ENCODE results near the gene NDFIP2.

NDFIP2 gene

DNA sequence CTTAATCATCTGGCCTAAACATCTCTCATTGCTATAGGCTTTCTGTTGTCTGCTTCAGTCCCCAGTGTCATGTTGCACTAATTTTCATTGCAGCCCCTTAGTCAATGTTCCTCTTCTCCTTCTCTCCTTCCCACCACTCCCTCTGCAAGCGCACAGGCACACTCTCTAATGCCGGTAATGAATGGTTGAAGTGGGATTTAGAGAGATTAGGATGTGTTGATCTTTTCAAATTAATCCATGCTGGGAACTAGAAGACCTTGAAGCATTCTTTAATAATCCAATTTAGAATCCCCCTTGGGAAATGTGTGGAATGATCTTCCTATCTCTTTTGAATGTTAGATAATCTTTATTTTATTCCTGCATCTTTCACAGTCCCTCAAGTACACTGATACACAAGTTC, 33.2 kb upstream of the NDFIP2 start:
- no peaks in the 10 kb centered on the region for H3K27me3 ChIP-seq (ENCODE audit: control insufficient read depth, insufficient read depth, low read length)
- H3K9me3 ChIP-seq (replicated peaks; ENCODE audit: low read length): no peaks in the 10 kb centered on the region
- peaks cover 14% of the 10 kb centered on the region for H3K4me1 ChIP-seq (ENCODE audit: control insufficient read depth, insufficient read depth, low read length)
- no peak overlapping the region for H3K9ac ChIP-seq (ENCODE audit: low read depth, low read length)
- H3K4me3 ChIP-seq (ENCODE audit: low read length): no peak overlapping the region
- H3K4me2 ChIP-seq (ENCODE audit: low read length): no peak overlapping the region
- no peaks in the 10 kb centered on the region for H3K36me3 ChIP-seq (ENCODE audit: insufficient read depth, low read length)

DNA sequence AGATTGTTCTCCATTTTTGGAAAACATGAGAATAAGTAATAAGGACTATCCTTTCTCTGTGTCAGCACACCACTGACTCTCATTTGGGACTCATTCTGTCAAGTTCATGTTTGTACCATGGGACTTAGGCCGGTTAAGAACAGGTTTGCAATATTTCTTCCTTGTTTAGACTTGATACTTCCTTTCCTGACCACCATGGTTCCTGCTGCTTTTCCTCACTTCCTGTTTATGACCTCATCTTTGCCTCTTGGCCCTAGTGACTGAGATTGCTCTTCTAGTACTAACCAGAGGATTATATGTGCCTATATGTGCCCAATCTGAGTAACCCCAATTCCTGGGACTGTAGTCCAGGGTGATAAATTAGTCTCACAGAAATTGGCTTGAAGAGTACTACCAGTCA, 32.5 kb upstream of the NDFIP2 start:
- Histone ChIP-seq H3K9ac (ENCODE audit: low read depth, low read length) (no peak overlapping the region), H3K27me3 (ENCODE audit: control insufficient read depth, insufficient read depth, low read length) (no peaks in the 10 kb centered on the region)

DNA sequence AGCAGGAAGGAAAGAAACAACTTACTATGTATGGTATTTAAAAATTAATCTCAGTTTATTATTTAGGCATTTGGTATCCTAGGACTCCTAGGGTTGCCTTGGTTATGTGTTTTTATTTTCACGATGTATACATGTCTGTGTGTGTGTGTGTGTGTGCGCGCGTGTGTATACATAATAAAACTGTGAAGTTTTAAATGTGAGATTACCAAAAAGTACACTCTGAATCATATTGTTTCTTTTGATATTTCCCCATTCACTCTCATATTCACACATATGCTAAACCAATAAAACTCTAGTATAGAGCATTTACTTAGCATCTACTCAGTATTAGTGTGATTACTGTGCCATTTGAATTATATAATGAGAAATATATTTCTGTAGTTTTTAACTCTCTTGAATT, 30.8 kb upstream of the NDFIP2 start:
- peaks cover 14% of the 10 kb centered on the region for H3K4me1 ChIP-seq (ENCODE audit: control insufficient read depth, insufficient read depth, low read length)
- no peak overlapping the region for H3K4me3 ChIP-seq (ENCODE audit: low read length)
- H3K27me3 ChIP-seq (ENCODE audit: control insufficient read depth, insufficient read depth, low read length): no peaks in the 10 kb centered on the region
- H3K4me2 ChIP-seq (ENCODE audit: low read length): no peak overlapping the region
- no peaks in the 10 kb centered on the region for H3K36me3 ChIP-seq (ENCODE audit: insufficient read depth, low read length)
- H3K9ac ChIP-seq (ENCODE audit: low read depth, low read length): no peak overlapping the region
- H3K9me3 ChIP-seq (replicated peaks; ENCODE audit: low read length): no peaks in the 10 kb centered on the region

More for the DNA sequence above, 32.5 kb upstream of the NDFIP2 start:
- Histone ChIP-seq H3K4me3 (ENCODE audit: low read length) (no peak overlapping the region), H3K4me2 (ENCODE audit: low read length) (no peak overlapping the region), H3K9me3 (replicated peaks; ENCODE audit: low read length) (no peaks in the 10 kb centered on the region), H3K36me3 (ENCODE audit: insufficient read depth, low read length) (no peaks in the 10 kb centered on the region), H3K4me1 (ENCODE audit: control insufficient read depth, insufficient read depth, low read length) (peaks cover 14% of the 10 kb centered on the region)

DNA sequence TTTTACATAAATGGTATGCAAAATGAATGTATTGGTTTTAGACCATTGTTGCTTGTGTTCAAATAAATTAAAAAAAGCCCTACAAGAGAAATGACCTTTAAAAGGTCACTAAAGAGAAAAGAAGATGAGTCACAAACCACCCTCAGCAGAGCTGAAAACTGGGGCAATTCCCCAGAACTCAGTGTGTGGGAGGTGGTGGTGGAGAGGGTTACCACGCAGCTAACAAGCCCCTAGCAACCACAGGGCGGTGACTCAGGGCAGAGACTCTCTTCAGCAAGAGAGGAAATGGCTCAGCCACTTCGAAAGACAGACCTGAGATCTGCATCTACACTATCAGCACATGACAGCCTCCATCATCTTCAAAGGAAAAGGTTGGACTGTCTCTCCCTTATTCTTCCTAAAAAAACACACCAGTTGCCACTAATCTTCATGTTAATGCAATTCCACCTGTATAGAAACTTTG, 29.4 kb upstream of the NDFIP2 start:
- H3K4me1 ChIP-seq (ENCODE audit: control insufficient read depth, insufficient read depth, low read length): peaks cover 14% of the 10 kb centered on the region
- no peak overlapping the region for H3K9ac ChIP-seq (ENCODE audit: low read depth, low read length)
- no peaks in the 10 kb centered on the region for H3K36me3 ChIP-seq (ENCODE audit: insufficient read depth, low read length)
- H3K4me2 ChIP-seq (ENCODE audit: low read length): peak overlapping the region; percentile 58
- H3K27me3 ChIP-seq (ENCODE audit: control insufficient read depth, insufficient read depth, low read length): no peaks in the 10 kb centered on the region
- peak overlapping the region; percentile 11 for H3K4me3 ChIP-seq (ENCODE audit: low read length)
- no peaks in the 10 kb centered on the region for H3K9me3 ChIP-seq (replicated peaks; ENCODE audit: low read length)

DNA sequence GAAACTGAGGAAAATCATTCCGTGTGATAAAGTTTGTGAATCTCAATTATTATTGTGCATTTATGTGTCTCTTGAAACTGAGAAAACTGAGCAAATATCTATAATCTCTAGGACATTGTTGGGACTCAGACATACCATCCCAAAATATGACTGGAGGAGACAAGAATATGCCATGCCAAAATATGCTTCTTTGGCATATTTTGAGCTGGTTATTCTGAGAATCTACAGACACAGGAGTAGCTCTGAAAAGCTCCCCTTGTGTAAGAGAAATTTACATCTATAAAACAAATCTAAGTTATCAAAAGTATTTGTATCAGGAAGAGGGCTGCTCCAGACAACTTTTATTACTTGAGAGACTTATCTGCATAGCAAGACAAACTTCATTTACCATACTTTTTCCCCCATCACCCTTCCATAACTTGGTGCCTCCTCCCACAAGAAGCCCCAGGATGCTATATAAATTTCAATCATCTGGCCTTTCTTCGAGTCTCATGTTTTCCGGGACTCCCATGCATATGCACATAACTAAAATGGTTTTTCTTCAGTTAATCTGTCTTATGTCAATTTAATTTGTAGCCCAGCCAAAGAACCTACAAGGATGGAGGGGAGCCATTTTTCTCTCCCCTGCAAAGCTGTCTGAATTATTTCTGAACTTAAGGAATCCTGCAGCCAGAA, 28.6 kb upstream of the NDFIP2 start:
- Histone ChIP-seq H3K4me3 (ENCODE audit: low read length) (no peak overlapping the region), H3K4me1 (ENCODE audit: control insufficient read depth, insufficient read depth, low read length) (peaks cover 14% of the 10 kb centered on the region), H3K36me3 (ENCODE audit: insufficient read depth, low read length) (no peaks in the 10 kb centered on the region), H3K4me2 (ENCODE audit: low read length) (no peak overlapping the region), H3K27me3 (ENCODE audit: control insufficient read depth, insufficient read depth, low read length) (no peaks in the 10 kb centered on the region), H3K9me3 (replicated peaks; ENCODE audit: low read length) (no peaks in the 10 kb centered on the region), H3K9ac (ENCODE audit: low read depth, low read length) (no peak overlapping the region)

DNA sequence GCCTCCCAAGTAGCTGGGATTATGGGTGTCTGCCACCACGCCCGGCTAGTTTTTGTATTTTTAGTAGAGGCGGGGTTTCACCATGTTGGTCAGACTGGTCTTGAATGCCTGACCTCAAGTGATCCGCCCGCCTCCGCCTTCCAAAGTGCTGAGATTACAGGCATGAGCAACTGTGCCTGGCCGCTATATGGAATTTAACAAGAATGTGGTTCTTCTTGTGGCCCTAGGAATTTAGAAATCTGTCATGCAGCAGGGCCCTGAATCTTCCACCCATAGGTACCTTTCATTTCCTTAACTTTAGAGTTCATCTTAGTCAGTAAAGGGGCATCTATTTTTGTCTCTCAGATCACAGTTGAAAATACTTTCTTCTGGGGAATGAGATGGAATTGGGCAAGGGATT, 25.6 kb upstream of the NDFIP2 start:
- Histone ChIP-seq H3K36me3 (ENCODE audit: insufficient read depth, low read length) (no peaks in the 10 kb centered on the region), H3K4me1 (ENCODE audit: control insufficient read depth, insufficient read depth, low read length) (peaks cover 24% of the 10 kb centered on the region), H3K4me3 (ENCODE audit: low read length) (no peak overlapping the region), H3K9me3 (replicated peaks; ENCODE audit: low read length) (no peaks in the 10 kb centered on the region), H3K9ac (ENCODE audit: low read depth, low read length) (no peak overlapping the region), H3K4me2 (ENCODE audit: low read length) (no peak overlapping the region), H3K27me3 (ENCODE audit: control insufficient read depth, insufficient read depth, low read length) (no peaks in the 10 kb centered on the region)

DNA sequence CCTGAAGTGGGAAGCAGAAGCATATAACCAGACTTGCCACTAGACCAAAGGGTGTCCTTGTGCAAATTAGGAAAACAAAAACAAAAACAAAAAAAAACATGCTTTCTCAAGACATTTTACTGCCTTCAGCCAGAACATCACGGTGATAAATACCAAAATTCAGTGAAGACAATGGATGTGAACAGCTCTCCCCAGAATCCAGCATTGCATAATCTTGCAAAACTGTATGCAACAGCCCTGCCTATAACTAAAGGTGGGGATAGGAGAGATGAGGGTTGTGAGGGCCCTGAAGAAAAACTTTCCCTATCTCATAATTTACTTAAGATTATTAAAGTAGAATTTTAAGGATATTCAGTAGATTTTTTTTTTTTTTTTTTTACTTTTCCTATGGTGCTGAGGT, 24.9 kb upstream of the NDFIP2 start:
- no peak overlapping the region for H3K4me2 ChIP-seq (ENCODE audit: low read length)
- no peaks in the 10 kb centered on the region for H3K27me3 ChIP-seq (ENCODE audit: control insufficient read depth, insufficient read depth, low read length)
- no peak overlapping the region for H3K4me3 ChIP-seq (ENCODE audit: low read length)
- no peaks in the 10 kb centered on the region for H3K36me3 ChIP-seq (ENCODE audit: insufficient read depth, low read length)
- H3K4me1 ChIP-seq (ENCODE audit: control insufficient read depth, insufficient read depth, low read length): peaks cover 23% of the 10 kb centered on the region
- H3K9ac ChIP-seq (ENCODE audit: low read depth, low read length): no peak overlapping the region
- H3K9me3 ChIP-seq (replicated peaks; ENCODE audit: low read length): no peaks in the 10 kb centered on the region

DNA sequence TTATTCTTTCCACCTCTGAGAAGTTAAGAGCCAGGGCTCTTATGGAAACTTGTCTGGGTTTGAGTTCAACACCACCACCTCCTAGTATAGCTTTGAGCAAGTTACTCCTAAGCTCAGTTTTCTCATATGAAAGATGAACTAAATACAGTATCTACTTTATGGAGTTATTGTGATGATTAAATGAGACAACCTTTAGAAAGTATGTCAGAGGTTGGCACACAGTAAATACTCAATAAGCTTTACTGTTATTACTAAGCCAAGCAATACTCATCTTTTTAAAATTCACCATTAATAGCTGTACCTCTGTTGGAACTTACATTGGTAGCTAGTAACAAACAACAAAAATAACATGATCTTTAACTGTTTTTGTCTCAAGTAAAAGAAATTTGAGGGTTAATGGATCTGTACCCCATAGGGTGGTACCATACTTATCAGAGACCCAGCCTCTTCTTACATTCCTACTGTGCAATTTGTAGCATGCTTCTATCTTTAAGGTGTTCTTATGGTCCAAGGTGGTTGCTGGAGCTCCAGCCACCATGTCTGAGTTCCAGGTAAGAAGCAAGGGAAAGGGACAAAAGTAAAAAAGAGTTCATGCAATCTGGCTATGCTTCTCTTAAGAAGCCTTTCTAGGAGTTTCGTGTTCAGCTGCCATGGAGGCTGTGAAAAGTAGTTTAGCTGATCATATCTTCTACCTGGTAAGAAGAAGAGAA, 24.1 kb upstream of the NDFIP2 start:
- Histone ChIP-seq H3K4me3 (ENCODE audit: low read length) (no peak overlapping the region), H3K4me1 (ENCODE audit: control insufficient read depth, insufficient read depth, low read length) (peaks cover 18% of the 10 kb centered on the region), H3K27me3 (ENCODE audit: control insufficient read depth, insufficient read depth, low read length) (no peaks in the 10 kb centered on the region), H3K9ac (ENCODE audit: low read depth, low read length) (no peak overlapping the region), H3K36me3 (ENCODE audit: insufficient read depth, low read length) (no peaks in the 10 kb centered on the region), H3K9me3 (replicated peaks; ENCODE audit: low read length) (no peaks in the 10 kb centered on the region), H3K4me2 (ENCODE audit: low read length) (no peak overlapping the region)

DNA sequence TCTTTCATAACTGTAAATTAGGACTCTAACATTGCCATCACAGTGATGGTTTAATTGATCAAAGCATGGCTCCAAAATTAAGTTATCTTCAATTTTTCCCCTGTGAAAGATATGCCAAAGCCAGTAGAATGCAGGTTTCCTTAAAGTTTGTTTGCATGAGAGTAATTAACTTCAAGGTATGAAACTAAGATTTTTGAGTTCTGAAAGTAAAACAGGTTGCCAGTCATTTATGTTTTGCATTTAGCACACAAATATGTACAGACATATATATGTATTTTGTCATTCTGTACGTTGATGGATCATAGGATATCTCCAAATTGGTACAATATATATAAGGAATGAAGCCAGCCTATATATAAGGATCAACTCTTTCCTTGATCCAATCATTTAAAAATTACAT, 23.6 kb upstream of the NDFIP2 start:
- H3K4me3 ChIP-seq (ENCODE audit: low read length): no peak overlapping the region
- H3K4me2 ChIP-seq (ENCODE audit: low read length): no peak overlapping the region

DNA sequence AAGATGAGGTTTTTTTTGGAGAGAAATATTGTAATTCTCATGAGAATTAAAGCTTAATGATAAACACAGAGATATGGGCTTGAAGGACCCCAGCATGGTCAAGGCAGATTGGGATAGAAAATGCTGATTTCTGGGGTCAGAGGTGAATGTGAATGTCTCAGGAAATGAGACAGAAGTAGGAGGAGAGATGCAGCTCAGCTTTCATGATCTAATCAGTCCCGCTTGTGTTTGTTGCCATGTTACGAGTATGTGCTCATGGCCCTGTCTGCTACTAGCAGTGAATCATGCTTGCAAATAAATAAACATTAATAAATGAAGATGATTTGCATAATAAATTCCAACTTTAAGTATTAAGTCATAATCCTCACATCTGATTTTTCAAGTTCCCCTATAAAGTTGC, 23.0 kb upstream of the NDFIP2 start:
- Histone ChIP-seq H3K36me3 (ENCODE audit: insufficient read depth, low read length) (no peaks in the 10 kb centered on the region), H3K9me3 (replicated peaks; ENCODE audit: low read length) (no peaks in the 10 kb centered on the region), H3K9ac (ENCODE audit: low read depth, low read length) (no peak overlapping the region), H3K4me2 (ENCODE audit: low read length) (no peak overlapping the region), H3K4me1 (ENCODE audit: control insufficient read depth, insufficient read depth, low read length) (peaks cover 10% of the 10 kb centered on the region), H3K27me3 (ENCODE audit: control insufficient read depth, insufficient read depth, low read length) (no peaks in the 10 kb centered on the region), H3K4me3 (ENCODE audit: low read length) (no peak overlapping the region)

More for the DNA sequence above, 23.6 kb upstream of the NDFIP2 start:
- Histone ChIP-seq H3K27me3 (ENCODE audit: control insufficient read depth, insufficient read depth, low read length) (no peaks in the 10 kb centered on the region), H3K4me1 (ENCODE audit: control insufficient read depth, insufficient read depth, low read length) (peaks cover 12% of the 10 kb centered on the region), H3K36me3 (ENCODE audit: insufficient read depth, low read length) (no peaks in the 10 kb centered on the region), H3K9ac (ENCODE audit: low read depth, low read length) (no peak overlapping the region), H3K9me3 (replicated peaks; ENCODE audit: low read length) (no peaks in the 10 kb centered on the region)

DNA sequence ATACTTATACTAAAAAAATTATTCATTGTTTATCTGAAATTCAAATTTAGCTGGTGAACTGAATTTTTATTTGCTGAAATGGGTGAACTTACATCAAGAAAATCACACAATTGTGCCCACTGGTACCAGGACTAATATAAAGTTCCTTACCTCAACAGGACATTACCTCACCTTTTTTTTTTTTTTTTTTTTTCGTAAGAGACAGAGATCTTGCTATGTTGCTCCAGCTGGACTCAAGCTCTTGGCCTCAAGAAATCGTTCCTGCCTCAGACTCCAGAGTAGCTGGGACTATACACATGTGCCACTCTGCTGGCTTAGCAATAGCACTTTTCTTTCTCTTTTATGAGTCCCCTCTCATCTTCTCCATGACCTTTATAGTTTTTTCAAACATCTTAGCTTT, 22.5 kb upstream of the NDFIP2 start:
- no peak overlapping the region for H3K9ac ChIP-seq (ENCODE audit: low read depth, low read length)
- no peaks in the 10 kb centered on the region for H3K27me3 ChIP-seq (ENCODE audit: control insufficient read depth, insufficient read depth, low read length)
- H3K4me2 ChIP-seq (ENCODE audit: low read length): no peak overlapping the region
- no peaks in the 10 kb centered on the region for H3K36me3 ChIP-seq (ENCODE audit: insufficient read depth, low read length)
- no peaks in the 10 kb centered on the region for H3K9me3 ChIP-seq (replicated peaks; ENCODE audit: low read length)
- H3K4me3 ChIP-seq (ENCODE audit: low read length): no peak overlapping the region
- peaks cover 10% of the 10 kb centered on the region for H3K4me1 ChIP-seq (ENCODE audit: control insufficient read depth, insufficient read depth, low read length)

DNA sequence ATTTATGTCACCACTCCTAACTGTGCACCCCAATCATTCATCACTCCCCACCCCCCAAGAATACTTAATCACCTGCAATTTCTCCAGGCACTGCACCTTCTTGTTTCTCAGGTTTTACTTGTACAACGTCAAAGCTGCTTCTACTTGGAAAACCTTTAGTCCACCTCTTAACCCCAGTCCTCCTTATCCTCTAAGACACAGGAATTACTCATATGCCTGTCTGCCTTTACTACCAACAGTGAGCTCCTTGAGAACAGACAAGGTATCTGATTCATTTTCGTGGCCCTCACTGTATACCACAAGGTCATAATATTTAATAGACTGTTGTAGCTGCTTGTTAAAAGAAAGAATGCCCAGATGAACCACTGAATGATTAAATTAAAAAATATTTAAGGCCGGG, 21.0 kb upstream of the NDFIP2 start:
- Histone ChIP-seq H3K27me3 (ENCODE audit: control insufficient read depth, insufficient read depth, low read length) (no peaks in the 10 kb centered on the region), H3K4me3 (ENCODE audit: low read length) (no peak overlapping the region), H3K9ac (ENCODE audit: low read depth, low read length) (no peak overlapping the region), H3K4me1 (ENCODE audit: control insufficient read depth, insufficient read depth, low read length) (peaks cover 10% of the 10 kb centered on the region), H3K4me2 (ENCODE audit: low read length) (no peak overlapping the region), H3K9me3 (replicated peaks; ENCODE audit: low read length) (no peaks in the 10 kb centered on the region), H3K36me3 (ENCODE audit: insufficient read depth, low read length) (no peaks in the 10 kb centered on the region)

All from skeletal muscle satellite cell (primary cell).